ENCODE data around the gene ITGB2.

Gene ITGB2

GRCh38 chr21:44869781-44870747, 50.6 kb downstream of the ITGB2 start:
- peaks cover 7% of the 10 kb centered on the region for H3K36me3 ChIP-seq (ENCODE audit: insufficient read depth, low read length)
- H3K9me3 ChIP-seq (ENCODE audit: control insufficient read depth, insufficient read depth, low read length): no peaks in the 10 kb centered on the region
- H3K4me1 ChIP-seq (ENCODE audit: insufficient read depth, low read length): peaks cover 50% of the 10 kb centered on the region
- peak overlapping the region; percentile 33; the same call in 1 of the 2 replicates for H3K9ac ChIP-seq (ENCODE audit: low read depth, low read length)

- no peak overlapping the region for H3K9ac ChIP-seq (ENCODE audit: low read depth, low read length)
- H3K36me3 ChIP-seq (ENCODE audit: insufficient read depth, low read length): peaks cover 12% of the 10 kb centered on the region
- peaks cover 50% of the 10 kb centered on the region for H3K4me1 ChIP-seq (ENCODE audit: insufficient read depth, low read length)
- H3K9me3 ChIP-seq (ENCODE audit: control insufficient read depth, insufficient read depth, low read length): no peaks in the 10 kb centered on the region
Measured at GRCh38 chr21:44868707-44869106, 52.0 kb downstream of the ITGB2 start.

- H3K9ac ChIP-seq (ENCODE audit: low read depth, low read length): no peak overlapping the region
- no peaks in the 10 kb centered on the region for H3K9me3 ChIP-seq (ENCODE audit: control insufficient read depth, insufficient read depth, low read length)
- peaks cover 50% of the 10 kb centered on the region for H3K4me1 ChIP-seq (ENCODE audit: insufficient read depth, low read length)
- H3K36me3 ChIP-seq (ENCODE audit: insufficient read depth, low read length): peaks cover 12% of the 10 kb centered on the region
Measured at GRCh38 chr21:44867999-44868700, 52.5 kb downstream of the ITGB2 start.

GRCh38 chr21:44867464-44867863, 53.2 kb downstream of the ITGB2 start:
- Histone ChIP-seq H3K9me3 (ENCODE audit: control insufficient read depth, insufficient read depth, low read length) (no peaks in the 10 kb centered on the region), H3K4me1 (ENCODE audit: insufficient read depth, low read length) (peaks cover 50% of the 10 kb centered on the region), H3K36me3 (ENCODE audit: insufficient read depth, low read length) (peaks cover 12% of the 10 kb centered on the region), H3K9ac (ENCODE audit: low read depth, low read length) (no peak overlapping the region)

GRCh38 chr21:44866780-44867179, 53.9 kb downstream of the ITGB2 start:
- Histone ChIP-seq H3K4me1 (ENCODE audit: insufficient read depth, low read length) (peaks cover 47% of the 10 kb centered on the region), H3K36me3 (ENCODE audit: insufficient read depth, low read length) (peaks cover 12% of the 10 kb centered on the region), H3K9ac (ENCODE audit: low read depth, low read length) (no peak overlapping the region), H3K9me3 (ENCODE audit: control insufficient read depth, insufficient read depth, low read length) (no peaks in the 10 kb centered on the region)

- H3K4me1 ChIP-seq (ENCODE audit: insufficient read depth, low read length): peaks cover 41% of the 10 kb centered on the region
- no peak overlapping the region for H3K9ac ChIP-seq (ENCODE audit: low read depth, low read length)
- peaks cover 12% of the 10 kb centered on the region for H3K36me3 ChIP-seq (ENCODE audit: insufficient read depth, low read length)
- H3K9me3 ChIP-seq (ENCODE audit: control insufficient read depth, insufficient read depth, low read length): no peaks in the 10 kb centered on the region
Measured at GRCh38 chr21:44865561-44866280, 55.0 kb downstream of the ITGB2 start.

GRCh38 chr21:44862869-44863685, 57.6 kb downstream of the ITGB2 start:
- Histone ChIP-seq H3K4me1 (ENCODE audit: insufficient read depth, low read length) (peaks cover 21% of the 10 kb centered on the region), H3K9ac (ENCODE audit: low read depth, low read length) (no peak overlapping the region), H3K9me3 (ENCODE audit: control insufficient read depth, insufficient read depth, low read length) (no peaks in the 10 kb centered on the region), H3K36me3 (ENCODE audit: insufficient read depth, low read length) (peaks cover 16% of the 10 kb centered on the region)

GRCh38 chr21:44858791-44859190, 61.9 kb downstream of the ITGB2 start:
- H3K9ac ChIP-seq (ENCODE audit: low read depth, low read length): no peak overlapping the region
- H3K36me3 ChIP-seq (ENCODE audit: insufficient read depth, low read length): peaks cover 21% of the 10 kb centered on the region
- no peaks in the 10 kb centered on the region for H3K9me3 ChIP-seq (ENCODE audit: control insufficient read depth, insufficient read depth, low read length)
- no peaks in the 10 kb centered on the region for H3K4me1 ChIP-seq (ENCODE audit: insufficient read depth, low read length)

- Histone ChIP-seq H3K4me1 (ENCODE audit: insufficient read depth, low read length) (no peaks in the 10 kb centered on the region), H3K36me3 (ENCODE audit: insufficient read depth, low read length) (peaks cover 21% of the 10 kb centered on the region)
Measured at GRCh38 chr21:44858291-44858690, 62.4 kb downstream of the ITGB2 start.

GRCh38 chr21:44857127-44857892, 63.4 kb downstream of the ITGB2 start:
- peaks cover 26% of the 10 kb centered on the region for H3K36me3 ChIP-seq (ENCODE audit: insufficient read depth, low read length)
- H3K4me1 ChIP-seq (ENCODE audit: insufficient read depth, low read length): no peaks in the 10 kb centered on the region

More at GRCh38 chr21:44858291-44858690, 62.4 kb downstream of the ITGB2 start:
- no peaks in the 10 kb centered on the region for H3K9me3 ChIP-seq (ENCODE audit: control insufficient read depth, insufficient read depth, low read length)
- no peak overlapping the region for H3K9ac ChIP-seq (ENCODE audit: low read depth, low read length)

GRCh38 chr21:44856131-44856530, 64.6 kb downstream of the ITGB2 start:
- Histone ChIP-seq H3K9ac (ENCODE audit: low read depth, low read length) (no peak overlapping the region), H3K4me1 (ENCODE audit: insufficient read depth, low read length) (no peaks in the 10 kb centered on the region), H3K36me3 (ENCODE audit: insufficient read depth, low read length) (peaks cover 33% of the 10 kb centered on the region), H3K9me3 (ENCODE audit: control insufficient read depth, insufficient read depth, low read length) (no peaks in the 10 kb centered on the region)

More at GRCh38 chr21:44857127-44857892, 63.4 kb downstream of the ITGB2 start:
- H3K9ac ChIP-seq (ENCODE audit: low read depth, low read length): no peak overlapping the region
- H3K9me3 ChIP-seq (ENCODE audit: control insufficient read depth, insufficient read depth, low read length): no peaks in the 10 kb centered on the region

- peaks cover 36% of the 10 kb centered on the region for H3K36me3 ChIP-seq (ENCODE audit: insufficient read depth, low read length)
- H3K9ac ChIP-seq (ENCODE audit: low read depth, low read length): no peak overlapping the region
- H3K4me1 ChIP-seq (ENCODE audit: insufficient read depth, low read length): no peaks in the 10 kb centered on the region
- H3K9me3 ChIP-seq (ENCODE audit: control insufficient read depth, insufficient read depth, low read length): no peaks in the 10 kb centered on the region
Measured at GRCh38 chr21:44855572-44855971, 65.1 kb downstream of the ITGB2 start.

Measured in ES-I3 (cell line).